ENCODE measurements around the gene SGMS1.

GRCh38 chr10:50504389-50504788, 119.4 kb downstream of the SGMS1 start:
- no peak for TF ChIP-seq RARB (CRISPR knock-in tag; IDR thresholded peaks at IDR 0.05)
- no peak for TF ChIP-seq ARNTL (CRISPR knock-in tag; IDR thresholded peaks at IDR 0.05; ENCODE audit: borderline replicate concordance, low read depth)
- TF ChIP-seq CSDC2 (CRISPR knock-in tag; IDR thresholded peaks at IDR 0.05) = no peak
- TF ChIP-seq PATZ1 (CRISPR knock-in tag; IDR thresholded peaks at IDR 0.05; ENCODE audit: borderline replicate concordance) = no peak
- TF ChIP-seq ZFP30 (CRISPR knock-in tag; IDR thresholded peaks at IDR 0.05) = no peak
- TF ChIP-seq ZNF70 (CRISPR knock-in tag; IDR thresholded peaks at IDR 0.05) = no peak
- no peak for TF ChIP-seq ESRRG (CRISPR knock-in tag; IDR thresholded peaks at IDR 0.05)
- TF ChIP-seq ZFP3 (CRISPR knock-in tag; IDR thresholded peaks at IDR 0.05) = no peak

Measured in SK-N-SH treated with all-trans-retinoic acid at 6 μM for 48 hours (cell line).